H1 (cell line): ENCODE data around the gene CMIP. TPM values are rescaled to one million over a fixed set of nuclear protein-coding genes. Genes with fewer than 3 reads are reported as not detected.
A peak's percentile ranks its signal among the peaks of the same experiment; 100 is the strongest.

Experiments
- CTCF ChIA-PET: fragments of 300-600 bp; sonication (Branson Sonifier 250); formaldehyde crosslinking; loops from one replicate; lab custom pipeline; 2021; ENCODE audit not compliant: partially characterized antibody; lab: Charles Lee
- POLR2A ChIA-PET: fragments of 300-600 bp; sonication (Branson Sonifier 250); formaldehyde crosslinking; loops from one replicate; lab custom pipeline; 2021; ENCODE audit warnings: inconsistent platforms; ENCODE audit not compliant: partially characterized antibody; lab: Charles Lee
- DNase-seq, 2 experiments: peaks; one replicate each; pipeline versions ENCODE4 v3.0.0 to v3.0.0-alpha.2; 2010 to 2022; ENCODE audit warnings: low spot score in 2 of 2, low read depth in 1 of 2, mixed read lengths in 1 of 2
- FAIRE-seq: peaks from 2 replicates; lab custom pipeline; 2011; peaks lifted over from hg19 to GRCh38; lab: Jason Lieb, UNC
- H2AFZ ChIP-seq: 2 replicates; pipeline ENCODE4 v1.8.1; 2012; ENCODE audit warnings: low read length, inconsistent platforms
- H2AK5ac ChIP-seq: 2 replicates; pipeline ENCODE4 v1.6.1; 2013; ENCODE audit warnings: low read depth, low read length
- H2BK120ac ChIP-seq: replicated peaks from 2 replicates; pipeline ENCODE3; 2013; ENCODE audit warnings: low read depth, low read length, inconsistent platforms
- H2BK12ac ChIP-seq: 2 replicates; pipeline ENCODE4 v1.6.1; 2013; ENCODE audit warnings: low read depth, low read length
- H2BK15ac ChIP-seq: 2 replicates; pipeline ENCODE4 v1.6.1; 2013; ENCODE audit warnings: low read length
- H2BK20ac ChIP-seq: 2 replicates; pipeline ENCODE4 v1.6.1; 2013; ENCODE audit warnings: low read length
- H2BK5ac ChIP-seq: 2 replicates; pipeline ENCODE4 v1.6.1; 2013; ENCODE audit warnings: low read depth, low read length
- H3K14ac ChIP-seq: 2 replicates; pipeline ENCODE4 v1.6.1; 2013; ENCODE audit warnings: inconsistent platforms; ENCODE audit not compliant: insufficient read length
- H3K18ac ChIP-seq: 2 replicates; pipeline ENCODE4 v1.6.1; 2013; ENCODE audit warnings: low read length; ENCODE audit errors: extremely low read depth
- H3K23ac ChIP-seq: 2 replicates; pipeline ENCODE4 v1.6.1; 2013; ENCODE audit warnings: inconsistent platforms; ENCODE audit not compliant: insufficient read length
- H3K23me2 ChIP-seq: 2 replicates; pipeline ENCODE4 v1.6.1; 2013; ENCODE audit warnings: low read depth, low read length
- H3K27ac ChIP-seq: 2 replicates; pipeline ENCODE4 v1.6.1; 2011; ENCODE audit warnings: low read depth, low read length, inconsistent platforms
- H3K27me3 ChIP-seq, 4 experiments: replicated peaks in 1 of 4; 1 replicate in 1 of 4; 2 replicates in 3 of 4; pipeline versions ENCODE4 v1.6.1 to v1.8.1; 2011 to 2013; ENCODE audit warnings: low read length in 3 of 4, mild to moderate bottlenecking in 3 of 4, inconsistent platforms in 2 of 4, mixed read lengths in 2 of 4, moderate library complexity in 1 of 4; ENCODE audit not compliant: control insufficient read depth in 3 of 4, insufficient read depth in 3 of 4; ENCODE audit errors: extremely low read depth in 1 of 4
- H3K36me3 ChIP-seq, 4 experiments: 2 replicates each; pipeline versions ENCODE4 v1.6.1 to v1.8.1; 2011 to 2013; ENCODE audit warnings: mild to moderate bottlenecking in 4 of 4, low read length in 3 of 4, moderate library complexity in 2 of 4, control low read depth in 1 of 4, inconsistent platforms in 1 of 4; ENCODE audit not compliant: insufficient read depth in 4 of 4, control insufficient read depth in 2 of 4
- H3K4ac ChIP-seq: replicated peaks from 2 replicates; pipeline ENCODE3; 2013; ENCODE audit warnings: low read length, low read depth, mixed read lengths, inconsistent platforms; ENCODE audit not compliant: insufficient read length
- H3K4me1 ChIP-seq, 4 experiments: replicated peaks in 1 of 4; 1 replicate in 1 of 4; 2 replicates in 3 of 4; pipeline versions ENCODE4 v1.6.1 to v1.8.1; 2011 to 2013; ENCODE audit warnings: low read length in 3 of 4, inconsistent platforms in 2 of 4, mixed read lengths in 1 of 4; ENCODE audit not compliant: insufficient read depth in 4 of 4, control insufficient read depth in 3 of 4
- H3K4me2 ChIP-seq, 2 experiments: 2 replicates each; pipeline versions ENCODE4 v1.6.1 to v1.8.1; 2011 to 2013; ENCODE audit warnings: low read depth in 2 of 2, low read length in 2 of 2, control low read depth in 1 of 2, inconsistent platforms in 1 of 2, mild to moderate bottlenecking in 1 of 2; ENCODE audit not compliant: insufficient read depth in 1 of 2
- H3K4me3 ChIP-seq, 4 experiments: fragments of 200-600, 300-600 bp in 1 of 4; sonication (generic), shearing (Covaris generic), sonication (Bioruptor Twin) in 1 of 4; 2 replicates each; pipeline versions ENCODE4 v1.5.1 to v1.8.1; 2011 to 2016; ENCODE audit warnings: low read length in 4 of 4, low read depth in 3 of 4, control low read depth in 2 of 4, inconsistent platforms in 2 of 4, mild to moderate bottlenecking in 2 of 4, mixed read lengths in 1 of 4, moderate library complexity in 1 of 4; ENCODE audit not compliant: insufficient read depth in 2 of 4; ENCODE audit errors: extremely low read depth in 1 of 4
- H3K56ac ChIP-seq: replicated peaks from 2 replicates; pipeline ENCODE3; 2013; ENCODE audit warnings: low read depth, mild to moderate bottlenecking, mixed read lengths, low read length, inconsistent platforms; ENCODE audit not compliant: insufficient read length
- H3K79me1 ChIP-seq: 2 replicates; pipeline ENCODE4 v1.6.1; 2013; ENCODE audit warnings: low read depth, low read length, control low read depth
- H3K79me2 ChIP-seq, 2 experiments: 2 replicates each; pipeline versions ENCODE4 v1.6.1 to v1.8.1; 2012 to 2013; ENCODE audit warnings: low read length in 2 of 2, mild to moderate bottlenecking in 2 of 2, inconsistent platforms in 1 of 2; ENCODE audit not compliant: insufficient read depth in 2 of 2, control insufficient read depth in 1 of 2
- H3K9ac ChIP-seq, 4 experiments: replicated peaks in 1 of 4; 1 replicate in 1 of 4; 2 replicates in 3 of 4; pipeline versions ENCODE4 v1.6.1 to v1.8.1; 2011 to 2013; ENCODE audit warnings: low read depth in 3 of 4, low read length in 3 of 4, control low read depth in 2 of 4, mild to moderate bottlenecking in 2 of 4, moderate library complexity in 2 of 4, inconsistent platforms in 1 of 4; ENCODE audit errors: extremely low read depth in 1 of 4
- H3K9me3 ChIP-seq, 2 experiments: 2 replicates each; pipeline versions ENCODE4 v1.6.1 to v1.8.1; 2012 to 2013; ENCODE audit warnings: mild to moderate bottlenecking in 2 of 2, moderate library complexity in 2 of 2, control low read depth in 1 of 2, inconsistent platforms in 1 of 2, low read depth in 1 of 2, low read length in 1 of 2, mixed read lengths in 1 of 2; ENCODE audit not compliant: insufficient read depth in 2 of 2
- H4K20me1 ChIP-seq, 2 experiments: replicated peaks in 1 of 2; 2 replicates each; pipeline versions ENCODE3 to v1.8.1; 2011 to 2013; ENCODE audit warnings: inconsistent platforms in 2 of 2, low read length in 2 of 2, mild to moderate bottlenecking in 1 of 2; ENCODE audit not compliant: insufficient read depth in 2 of 2, control insufficient read depth in 1 of 2
- H4K5ac ChIP-seq: 2 replicates; pipeline ENCODE4 v1.6.1; 2013; ENCODE audit warnings: low read length, low read depth, mixed read lengths, inconsistent platforms; ENCODE audit not compliant: insufficient read length
- H4K8ac ChIP-seq: 2 replicates; pipeline ENCODE4 v1.8.0; 2013; ENCODE audit warnings: mild to moderate bottlenecking, moderate library complexity, low read length, inconsistent platforms; ENCODE audit not compliant: insufficient read depth; ENCODE audit errors: extremely low read depth
- H4K91ac ChIP-seq: replicated peaks from 2 replicates; pipeline ENCODE3; 2013; ENCODE audit warnings: low read length, mixed read lengths, inconsistent platforms; ENCODE audit not compliant: insufficient read length
- CREB1 ChIP-seq: IDR thresholded peaks from 2 replicates; pipeline ENCODE4 v1.6.1; 2012; ENCODE audit warnings: inconsistent platforms
- CTCF ChIP-seq, 3 experiments: IDR thresholded peaks; 1 replicate in 2 of 3; 2 replicates in 1 of 3; pipeline versions ENCODE4 v1.5.1 to v1.6.1; 2011; ENCODE audit warnings: low read length in 3 of 3, mild to moderate bottlenecking in 3 of 3, inconsistent platforms in 2 of 3, low read depth in 1 of 3, moderate library complexity in 1 of 3; ENCODE audit not compliant: insufficient read depth in 1 of 3; ENCODE audit errors: control extremely low read depth in 1 of 3
- EP300 ChIP-seq, 2 experiments: IDR thresholded peaks; 1 replicate in 1 of 2; 2 replicates in 1 of 2; pipeline ENCODE4 v1.6.1; 2011 to 2012; ENCODE audit warnings: low read depth in 2 of 2, low read length in 2 of 2, mild to moderate bottlenecking in 2 of 2, borderline replicate concordance in 1 of 2, inconsistent platforms in 1 of 2, moderate library complexity in 1 of 2
- MAX ChIP-seq: IDR thresholded peaks from 2 replicates; pipeline ENCODE4 v1.6.1; 2012; ENCODE audit warnings: inconsistent platforms
- SIN3A ChIP-seq, 2 experiments: IDR thresholded peaks in 1 of 2; conservative IDR thresholded peaks in 1 of 2; 2 replicates each; pipeline ENCODE4 v1.6.1; 2011 to 2012; ENCODE audit warnings: low read length in 2 of 2, improper control_type of control experiment in 1 of 2, low read depth in 1 of 2, mild to moderate bottlenecking in 1 of 2
- SP2 ChIP-seq: IDR thresholded peaks from 2 replicates; pipeline ENCODE4 v1.6.1; 2012; ENCODE audit warnings: mild to moderate bottlenecking, low read length, inconsistent platforms
- TAF7 ChIP-seq: optimal IDR thresholded peaks from 2 replicates; pipeline ENCODE3; 2011; ENCODE audit warnings: low read depth, mild to moderate bottlenecking, inconsistent platforms, low read length, moderate library complexity, borderline replicate concordance
- YY1 ChIP-seq: IDR thresholded peaks from 2 replicates; pipeline ENCODE4 v1.6.1; 2011; ENCODE audit warnings: low read depth, mild to moderate bottlenecking, low read length
- WGBS, 2 experiments: shearing (Covaris generic) in 1 of 2; methylation state at CpG; one replicate each; pipeline versions ENCODE4 v1.1.6 to v1.1.7; 2013 to 2015; ENCODE audit warnings: low lambda C conversion rate in 2 of 2, mixed read lengths in 2 of 2, inconsistent platforms in 1 of 2, low coverage in 1 of 2, missing lambda C conversion rate in 1 of 2; ENCODE audit not compliant: insufficient replicate concordance in 2 of 2, insufficient coverage in 1 of 2, insufficient read length in 1 of 2; ENCODE audit errors: extremely low coverage in 1 of 2, missing lambda C conversion rate in 1 of 2; 5-methylcytosine and 5-hydroxymethylcytosine counted together
- polyA plus RNA-seq, 7 experiments: library from polyadenylated mRNA; depleted of rRNA in 3 of 7; stranded (reverse) in 5 of 7; unstranded in 2 of 7; fragments of >200 nt in 5 of 7; fragments of 200-250 nt in 2 of 7; gene quantifications; 1 replicate in 5 of 7; 2 replicates in 1 of 7; 4 replicates in 1 of 7; pipeline versions ENCODE4 v1.2.1 to v1.2.3, GENCODE V29; 2011 to 2013; ENCODE audit warnings: missing spikeins in 2 of 7, mixed read lengths in 2 of 7
- total RNA-seq: library from RNA; stranded (reverse); fragmentation: NEBNext Ultra II Directional; extraction: Animal tissue kit (Norgen Biotek cat#: 25700); gene quantifications from 2 replicates; pipeline ENCODE4 v1.2.1, GENCODE V29; 2021

The CMIP gene
- total and polyA plus RNA-seq, 2 of the 8 experiments (the other 6 are each of a cell fraction or from before 2014, with no cell fraction given) = 7.9 to 53.2 TPM

- no peak for DNase-seq
- Histone ChIP-seq H2BK12ac (no peak overlapping the region), H3K56ac (no peak overlapping the region), H3K23ac (no peak overlapping the region), H2BK120ac (no peak overlapping the region), H2BK5ac (no peak overlapping the region), H3K23me2 (no peaks in the 10 kb centered on the region), H4K5ac (no peak overlapping the region), H2BK20ac (0 out of 2 replicates have a peak overlapping the region, but pooled peaks have one; percentile 34), H3K4ac (no peak overlapping the region), H3K79me2 (peaks cover 0 to 43% of the 10 kb centered on the region in 2 experiments; a peak in 2 of 4 replicates), H2AK5ac (no peak overlapping the region), H3K79me1 (peaks cover 17% of the 10 kb centered on the region), H3K9me3 (no peaks in the 10 kb centered on the region)
- WGBS, 2 experiments = 93% methylated on average over 7 of the region's 7 CpGs; no CpG with 5 or more reads in 1 of the 2 experiments
- TF ChIP-seq YY1 (no peak), MAX (no peak), CTCF (IDR thresholded peaks at IDR 0.05; ENCODE audit: control extremely low read depth in 1 of 3, insufficient read depth in 1 of 3, low read depth in 1 of 3, low read length in 3 of 3) (no peak), CREB1 (no peak), SIN3A (conservative IDR thresholded peaks at IDR 0.05 in 1 of 2, IDR thresholded peaks at IDR 0.05 in 1 of 2; ENCODE audit: low read depth in 1 of 2, low read length in 2 of 2) (no peak), TAF7 (no peak), SP2 (no peak), EP300 (IDR thresholded peaks at IDR 0.05; ENCODE audit: borderline replicate concordance in 1 of 2, low read depth in 2 of 2, low read length in 2 of 2) (no peak)
- TF ChIP-seq, all 59 proteins: peak for 0
- ChIA-PET CTCF (interaction anchor here (0.8 to 2.3 kb wide), 23 partner anchors 11 to 376 kb away, joined by 3 to 8 read pairs (median 3); no protein-coding TSS in a partner anchor), POLR2A (no interaction called here)
- Histone ChIP-seq H3K4me1 (peaks cover 0 to 4% (median 0%) of the 10 kb centered on the region in 4 experiments; a peak in 2 of 7 replicates), H3K27ac (no peak overlapping the region), H4K20me1 (peaks cover 9 to 15% of the 10 kb centered on the region in 2 experiments), H3K36me3 (no peaks in the 10 kb centered on the region), H3K4me2 (no peak overlapping the region), H3K4me3 (no peak overlapping the region), H2BK15ac (no peak overlapping the region), H4K8ac (no peak overlapping the region), H2AFZ (no peak overlapping the region), H3K27me3 (no peaks in the 10 kb centered on the region), H4K91ac (no peak overlapping the region), H3K14ac (no peak overlapping the region), H3K9ac (no peak overlapping the region), H3K18ac (no peak overlapping the region)
- no peak for FAIRE-seq
These were observed 141.8 kb downstream of the CMIP start for GRCh38 chr16:81586417-81586816.
